Pancreas (tissue), 10 donors: ENCODE data around the gene NME7. TPM values are rescaled to one million over a fixed set of nuclear protein-coding genes. Genes with fewer than 3 reads are reported as not detected.
"Not testable (repeated sequence)": the region's sequence is repeated elsewhere in the genome, so short reads cannot be mapped to it uniquely, and the experiment has no call there.

Experiments used
- ATAC-seq, 4 donors: fragments of 200-7000 bp; cut with Tn5 transposase; one replicate each; pipeline versions ENCODE4 v1.8.0 to v1.9.1; 2020; ENCODE audit warnings: mild to moderate bottlenecking in 4 of 4, moderate library complexity in 4 of 4
- DNase-seq, 6 donors: peaks; one replicate each; pipeline ENCODE4 v3.0.0-alpha.2; 2020
- FAIRE-seq: peaks from 2 replicates; lab custom pipeline; 2012; peaks lifted over from hg19 to GRCh38; lab: Jason Lieb, UNC
- H3K27ac ChIP-seq, 4 donors: fragments of 200-600 bp; sonication (generic); 1 replicate in 3 of 4; 2 replicates in 1 of 4; pipeline versions ENCODE4 v1.5.0 to v1.8.0; 2020
- H3K27me3 ChIP-seq, 4 donors: fragments of 200-600 bp; one replicate each; pipeline ENCODE4 v1.8.0; 2021
- H3K36me3 ChIP-seq, 3 donors: fragments of 200-600 bp; sonication (generic) in 1 of 3; one replicate each; pipeline versions ENCODE4 v1.5.0 to v1.8.0; 2020 to 2021
- H3K4me1 ChIP-seq, 3 donors: fragments of 200-600 bp; one replicate each; pipeline ENCODE4 v1.8.0; 2021
- H3K4me3 ChIP-seq, 4 donors: fragments of 200-600 bp; sonication (generic) in 2 of 4; one replicate each; pipeline versions ENCODE4 v1.5.0 to v1.8.0; 2020 to 2021
- H3K9me3 ChIP-seq, 4 donors: fragments of 200-600 bp; one replicate each; pipeline ENCODE4 v1.8.0; 2021
- WGBS, 2 donors: extraction: QIAGEN DNeasy Blood & Tissue Kit; methylation state at CpG; one replicate each; pipeline ENCODE4 v1.1.7; 2013; 5-methylcytosine and 5-hydroxymethylcytosine counted together
- intact Hi-C, 3 donors: fragments of 100-400 bp; cut with DNase I; formaldehyde crosslinking; loops; one replicate each; pipeline versions ENCODE4 v1.11.1 to v1.14.2; 2022
- polyA plus RNA-seq, 2 donors: library from polyadenylated mRNA; stranded (reverse); fragments of 200-250 nt; gene quantifications; one replicate each; pipeline ENCODE4 v1.2.3, GENCODE V29; 2013
- total RNA-seq, 6 donors: library from RNA; stranded (reverse); fragmentation: NEBNext Ultra II Directional in 4 of 6; extraction: Animal tissue kit (Norgen Biotek cat#: 25700) in 4 of 6; gene quantifications; one replicate each; pipeline versions ENCODE4 v1.2.1 to v1.2.4, GENCODE V29; 2021 to 2023
- TF ChIP-seq, protein P1 (sequence below), 4 donors: fragments of 200-600 bp; sonication (generic) in 3 of 4; IDR thresholded peaks; one replicate each; pipeline versions ENCODE4 v1.5.0 to v1.8.0; 2021; ENCODE audit warnings: antibody characterized with exemption in 4 of 4
- donor health status: healthy with polysubstance abuse.
- donor health status: DM: no; HTN: no; CAD: no; lungs with moderate emphysema.
- donor health status: DM: no; HTN: no; CAD: no.
- donor health status: control.
- donor health status: control.
- donor health status: Bipolar disorder and iron deficiency.
- donor health status: DM: yes; HTN: yes; CAD: no.
- donor health status: DM: no; HTN: no; CAD: no.
- donor health status: DM: no; HTN: no; CAD: no.
- donor health status: DM: yes; HTN: yes; CAD: no.

Gene NME7, protein sequence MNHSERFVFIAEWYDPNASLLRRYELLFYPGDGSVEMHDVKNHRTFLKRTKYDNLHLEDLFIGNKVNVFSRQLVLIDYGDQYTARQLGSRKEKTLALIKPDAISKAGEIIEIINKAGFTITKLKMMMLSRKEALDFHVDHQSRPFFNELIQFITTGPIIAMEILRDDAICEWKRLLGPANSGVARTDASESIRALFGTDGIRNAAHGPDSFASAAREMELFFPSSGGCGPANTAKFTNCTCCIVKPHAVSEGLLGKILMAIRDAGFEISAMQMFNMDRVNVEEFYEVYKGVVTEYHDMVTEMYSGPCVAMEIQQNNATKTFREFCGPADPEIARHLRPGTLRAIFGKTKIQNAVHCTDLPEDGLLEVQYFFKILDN
- total RNA-seq = 10 to 100 TPM in 1 of 6 donors, 1 to 10 TPM in 5; 7.2 to 12.6 (median 8.0) TPM
- 10 to 100 TPM in 1 of 2 donors, 1 to 10 TPM in 1; 5.0 to 10.4 TPM for polyA plus RNA-seq

DNA sequence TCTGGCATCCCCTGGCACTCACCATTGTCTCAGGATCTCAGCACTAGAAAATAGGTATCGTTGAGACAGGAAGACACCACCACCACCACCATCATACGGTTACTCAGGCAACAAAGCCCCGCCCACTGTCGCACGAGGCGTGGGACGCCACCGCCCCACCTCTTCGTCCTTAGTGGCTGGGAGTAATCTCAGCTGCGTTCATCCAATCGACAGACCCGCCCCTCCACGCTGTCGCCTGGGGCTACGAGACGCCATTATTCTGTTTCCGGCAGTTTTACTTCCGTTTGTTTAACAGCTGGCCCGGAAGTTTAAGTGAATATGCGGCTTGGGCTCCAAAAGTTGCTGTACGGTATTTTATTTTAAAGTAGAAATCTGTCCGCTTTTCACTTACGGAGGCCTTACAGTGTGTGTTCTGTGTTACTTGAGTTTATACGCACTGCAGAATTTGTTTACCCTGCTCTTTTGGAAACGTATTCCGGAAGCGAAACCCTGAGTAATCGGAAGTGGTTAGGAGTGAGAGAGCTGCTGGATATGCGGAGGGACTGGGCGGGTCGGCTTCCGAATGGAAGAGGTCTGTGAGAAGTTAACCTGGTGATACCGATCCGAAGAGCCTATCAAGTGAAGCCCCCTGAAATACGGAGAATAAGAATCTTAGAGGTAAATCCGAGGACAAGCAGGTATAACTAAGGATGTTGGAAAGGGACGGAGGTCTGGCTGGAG is at the start of gene NME7, which contains the start of gene BLZF1:
Gene NME7 (minus strand): TSS at position 112 of the 720 bp plus-strand sequence. CDS start 87 bp downstream, at position 25.
Gene BLZF1 (plus strand): TSS at position 510 of the 720 bp plus-strand sequence. CDS start 1,328 bp downstream, outside the sequence.
- peak; percentile 93 for FAIRE-seq
- WGBS, 2 donors = 0% methylated on average over 37 of the region's 37 CpGs
- Histone ChIP-seq H3K27me3 (no peaks in the 10 kb centered on the region), H3K4me3 (peak within 1 kb of the TSS; percentile 49 to 66 (median 58)), H3K27ac (peak within 1 kb of the TSS; percentile 47 to 86 (median 60)), H3K4me1 (peaks cover 3 to 9% (median 6%) of the 10 kb centered on the region in 3 donors), H3K36me3 (peaks cover 0 to 13% (median 7%) of the 10 kb centered on the region in 3 donors), H3K9me3 (no peaks in the 10 kb centered on the region)
- intact Hi-C loops = no loop called here
- peak; percentile 91 to 96 (median 94) for DNase-seq
- peak; percentile 99 to 100 (median 100) for ATAC-seq
- TF ChIP-seq, protein P1, sequence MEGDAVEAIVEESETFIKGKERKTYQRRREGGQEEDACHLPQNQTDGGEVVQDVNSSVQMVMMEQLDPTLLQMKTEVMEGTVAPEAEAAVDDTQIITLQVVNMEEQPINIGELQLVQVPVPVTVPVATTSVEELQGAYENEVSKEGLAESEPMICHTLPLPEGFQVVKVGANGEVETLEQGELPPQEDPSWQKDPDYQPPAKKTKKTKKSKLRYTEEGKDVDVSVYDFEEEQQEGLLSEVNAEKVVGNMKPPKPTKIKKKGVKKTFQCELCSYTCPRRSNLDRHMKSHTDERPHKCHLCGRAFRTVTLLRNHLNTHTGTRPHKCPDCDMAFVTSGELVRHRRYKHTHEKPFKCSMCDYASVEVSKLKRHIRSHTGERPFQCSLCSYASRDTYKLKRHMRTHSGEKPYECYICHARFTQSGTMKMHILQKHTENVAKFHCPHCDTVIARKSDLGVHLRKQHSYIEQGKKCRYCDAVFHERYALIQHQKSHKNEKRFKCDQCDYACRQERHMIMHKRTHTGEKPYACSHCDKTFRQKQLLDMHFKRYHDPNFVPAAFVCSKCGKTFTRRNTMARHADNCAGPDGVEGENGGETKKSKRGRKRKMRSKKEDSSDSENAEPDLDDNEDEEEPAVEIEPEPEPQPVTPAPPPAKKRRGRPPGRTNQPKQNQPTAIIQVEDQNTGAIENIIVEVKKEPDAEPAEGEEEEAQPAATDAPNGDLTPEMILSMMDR (IDR thresholded peaks at IDR 0.05) = no peak

DNA sequence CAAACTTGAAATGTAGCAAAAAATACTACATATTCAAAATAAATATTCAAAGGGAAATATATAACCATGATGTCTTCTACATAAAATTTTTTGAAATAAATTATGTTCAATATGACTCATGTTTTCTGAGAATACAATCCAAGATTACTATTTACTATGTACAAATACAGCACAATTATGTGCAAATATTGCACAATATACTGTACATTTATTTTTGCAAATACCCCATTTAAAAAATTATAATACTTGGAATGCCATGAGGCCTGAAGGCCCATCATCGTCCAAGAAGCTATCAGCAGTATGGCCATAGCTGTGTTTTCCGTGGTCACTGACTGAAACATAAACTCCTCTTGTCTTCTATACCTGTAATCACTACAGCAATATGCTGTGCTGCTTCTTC is 47.4 kb upstream of the NME7 start:
- WGBS, 2 donors = 81 to 90% methylated on average over 2 of the region's 2 CpGs
- intact Hi-C loops = no loop called here
- Histone ChIP-seq H3K4me3 (no peak overlapping the region), H3K9me3 (no peaks in the 10 kb centered on the region), H3K27ac (no peak overlapping the region), H3K4me1 (no peaks in the 10 kb centered on the region), H3K27me3 (no peaks in the 10 kb centered on the region), H3K36me3 (no peaks in the 10 kb centered on the region)
- no peak for ATAC-seq
- FAIRE-seq = no peak
- TF ChIP-seq, protein P1 (IDR thresholded peaks at IDR 0.05) = no peak
- DNase-seq = no peak

DNA sequence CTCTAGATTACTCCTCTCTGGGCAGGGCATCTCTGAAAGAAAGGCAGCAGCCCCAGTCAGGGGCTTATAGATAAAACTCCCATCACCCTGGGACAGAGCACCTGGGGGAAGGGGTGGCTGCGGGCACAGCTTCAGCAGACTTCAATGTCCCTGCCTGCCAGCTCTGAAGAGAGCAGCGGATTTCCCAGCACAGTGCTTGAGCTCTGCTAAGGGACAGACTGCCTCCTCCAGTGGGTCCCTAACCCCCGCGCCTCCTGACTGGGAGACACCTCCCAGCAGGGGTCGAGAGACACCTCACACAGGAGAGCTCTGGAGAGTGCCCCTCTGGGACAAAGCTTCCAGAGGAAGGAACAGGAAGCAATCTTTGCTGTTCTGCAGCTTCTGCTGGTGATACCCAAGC is 40.7 kb upstream of the NME7 start:
- H3K27me3 ChIP-seq, ATAC-seq, H3K4me1 ChIP-seq, H3K4me3 ChIP-seq, H3K27ac ChIP-seq, FAIRE-seq, intact Hi-C loops, H3K9me3 ChIP-seq, H3K36me3 ChIP-seq: not testable (repeated sequence)
- DNase-seq = peak in 1 of 6 donors; percentile 24
- 92% methylated on average over 5 of the region's 5 CpGs for WGBS, 2 donors

DNA sequence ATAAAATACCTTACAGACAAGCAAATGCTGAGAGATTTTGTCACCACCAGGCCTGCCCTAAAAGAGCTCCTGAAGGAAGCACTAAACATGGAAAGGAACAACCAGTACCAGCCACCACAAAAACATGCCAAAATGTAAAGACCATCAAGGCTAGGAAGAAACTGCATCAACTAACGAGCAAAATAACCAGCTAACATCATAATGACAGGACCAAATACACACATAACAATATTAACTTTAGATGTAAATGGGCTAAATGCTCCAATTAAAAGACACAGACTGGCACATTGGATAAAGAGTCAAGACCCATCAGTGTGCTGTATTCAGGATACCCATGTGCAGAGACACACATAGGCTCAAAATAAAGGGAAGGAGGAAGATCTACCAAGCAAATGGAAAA is 35.0 kb upstream of the NME7 start:
- FAIRE-seq, H3K27ac ChIP-seq, H3K27me3 ChIP-seq, ATAC-seq, intact Hi-C loops, H3K4me3 ChIP-seq, DNase-seq, H3K4me1 ChIP-seq, H3K36me3 ChIP-seq, H3K9me3 ChIP-seq: not testable (repeated sequence)
- WGBS, 2 donors = 82 to 100% methylated on average over 1 of the region's 1 CpG

DNA sequence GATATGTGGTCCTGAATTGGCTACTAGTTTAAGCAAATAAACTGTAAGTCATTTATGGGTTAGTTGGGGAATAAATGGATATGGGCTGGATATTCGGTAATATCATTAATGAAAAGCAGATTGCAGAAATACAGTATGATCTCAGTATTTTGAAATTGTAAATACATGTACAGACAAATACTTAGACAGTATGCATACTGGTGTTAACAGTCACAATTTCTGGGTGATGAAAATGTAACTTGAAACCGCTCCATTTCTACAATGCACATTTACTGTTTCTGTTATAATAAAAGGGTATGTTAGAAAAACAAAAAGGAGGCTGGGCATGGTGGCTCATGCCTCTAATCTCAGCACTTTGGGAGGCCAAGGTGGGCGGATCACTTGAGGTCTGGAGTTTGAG is 28.4 kb upstream of the NME7 start:
- FAIRE-seq (no peak), DNase-seq (no peak), ATAC-seq (no peak)
- no peaks in the 10 kb centered on the region for H3K27me3 ChIP-seq
- no peaks in the 10 kb centered on the region for H3K4me1 ChIP-seq
- WGBS, 2 donors = 96 to 98% methylated on average over 3 of the region's 3 CpGs
- no peak overlapping the region for H3K4me3 ChIP-seq
- TF ChIP-seq, protein P1 (IDR thresholded peaks at IDR 0.05) = no peak
- H3K36me3 ChIP-seq = peaks cover 0 to 9% (median 0%) of the 10 kb centered on the region in 3 donors
- no peaks in the 10 kb centered on the region for H3K9me3 ChIP-seq
- intact Hi-C loops = no loop called here
- H3K27ac ChIP-seq = no peak overlapping the region
